ENCODE measurements around the gene ZFAND3.

The ZFAND3 gene

DNA sequence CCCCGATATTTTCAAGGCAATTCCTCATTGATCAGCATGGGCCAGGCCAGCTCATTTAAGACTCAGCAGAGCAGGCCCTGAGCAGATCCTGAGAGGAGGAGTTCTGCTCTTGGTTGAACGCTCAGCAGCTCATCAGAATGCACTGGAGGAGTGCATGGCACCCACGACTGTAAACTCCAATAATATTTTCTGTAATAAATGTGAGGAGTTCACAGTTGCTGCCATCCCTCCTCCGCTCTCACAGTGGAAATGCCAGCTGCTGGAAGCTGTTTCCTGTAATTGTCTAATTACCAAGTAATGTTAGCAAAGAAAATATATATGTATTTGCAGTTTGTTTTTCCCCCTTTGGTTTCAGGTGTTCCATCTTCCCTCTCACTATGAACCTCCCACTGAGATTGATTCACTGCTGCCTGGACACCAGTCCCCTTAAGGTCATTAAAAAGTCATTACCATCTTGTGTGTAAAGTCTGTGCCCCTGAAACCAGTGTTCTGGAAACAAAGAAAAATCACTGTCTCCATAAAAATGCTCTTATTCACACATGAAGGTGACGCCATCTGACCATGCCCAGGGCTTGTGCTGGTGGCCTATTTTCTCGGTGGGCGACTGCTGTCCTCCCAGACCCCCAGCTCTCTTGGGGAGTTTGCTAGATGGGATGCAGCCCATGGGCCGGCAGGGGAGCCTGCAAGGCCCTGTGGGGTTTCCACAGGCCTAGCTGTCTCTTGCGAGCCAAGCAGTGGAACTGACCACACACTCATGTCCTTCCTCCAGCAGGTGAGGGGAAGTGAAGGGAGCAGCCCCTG lies 374.2 kb downstream of the ZFAND3 start:
- DNase-seq, result no peak

DNA sequence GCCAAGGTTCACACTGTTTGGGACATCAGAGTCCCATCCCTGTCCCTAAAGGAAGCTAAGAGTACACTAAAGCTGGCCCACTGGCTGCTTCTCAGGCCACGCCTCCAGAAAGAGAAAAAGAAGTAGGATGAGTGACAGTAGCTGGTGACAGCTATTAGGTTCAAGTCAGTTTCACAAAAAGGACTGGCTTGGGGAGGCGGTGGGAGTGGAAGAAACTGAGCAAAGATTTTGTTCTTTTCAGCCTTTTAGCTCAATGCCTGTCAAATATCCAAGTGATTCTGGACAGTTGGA lies 374.7 kb downstream of the ZFAND3 start:
- no peak for DNase-seq

GRCh38 chr6:38194589-38194988 lies 375.1 kb downstream of the ZFAND3 start:
- no peak for DNase-seq

DNA sequence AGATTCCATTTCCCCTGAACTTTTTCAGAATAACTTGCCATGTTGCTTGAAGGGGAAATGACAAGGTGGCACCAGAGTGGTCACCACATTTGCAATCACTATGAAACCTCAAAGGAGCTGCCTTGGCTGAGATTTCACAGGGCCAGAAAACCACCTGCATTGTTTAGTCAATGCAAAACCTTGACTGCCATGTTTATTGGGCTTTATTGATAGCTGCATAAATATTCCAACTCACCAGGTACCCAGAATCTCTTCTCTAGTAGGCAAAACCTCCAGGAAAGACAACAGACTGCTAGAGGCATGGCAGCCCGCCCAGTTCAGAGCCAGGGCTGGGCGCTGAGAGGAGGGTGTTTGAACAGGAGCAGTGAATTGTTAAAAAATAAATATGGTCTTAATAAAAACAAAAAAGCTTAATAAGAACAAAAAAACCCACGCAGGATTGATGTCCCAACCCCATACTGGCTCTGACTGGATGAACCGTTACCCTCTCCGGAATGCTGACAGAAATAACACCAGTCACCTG lies 375.6 kb downstream of the ZFAND3 start:
- no peak for DNase-seq

DNA sequence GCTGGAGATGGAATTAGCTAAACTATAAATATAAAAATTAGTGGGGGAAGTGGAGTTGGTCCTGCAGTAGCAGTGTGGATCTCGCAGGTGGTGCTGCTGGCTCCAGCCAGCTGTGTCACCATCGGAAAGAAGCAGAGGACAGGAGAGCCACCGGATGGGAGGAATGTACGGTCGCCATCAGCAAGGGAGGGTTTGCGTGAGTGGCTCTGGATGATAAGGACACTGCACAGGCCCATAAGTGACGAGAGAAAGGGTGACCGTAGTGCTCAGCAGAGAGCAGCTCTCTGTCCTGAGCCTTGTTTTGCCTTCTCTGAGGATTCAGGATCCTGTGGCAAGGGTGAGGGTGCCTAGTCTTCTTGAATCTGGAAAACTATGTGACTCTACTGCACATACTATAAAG lies 378.7 kb downstream of the ZFAND3 start:
- DNase-seq, result no peak

All from NCI-H1694 treated with DMSO at 0.1 percent for 48 hours (cell line).